Adipocyte (in vitro differentiated cells): ENCODE results near the gene TP53BP2.
"Not testable (repeated sequence)": the region's sequence is repeated elsewhere in the genome, so short reads cannot be mapped to it uniquely, and the experiment has no call there.

Source experiments
- DNase-seq: peaks from one replicate; pipeline ENCODE4 v3.0.0-alpha.2; 2015; ENCODE audit warnings: low read depth
- H3K27me3 ChIP-seq: replicated peaks from 2 replicates; pipeline ENCODE4 v1.7.0; 2013; ENCODE audit warnings: mild to moderate bottlenecking, low read length, moderate library complexity; ENCODE audit not compliant: control insufficient read depth, insufficient read depth
- H3K36me3 ChIP-seq: 2 replicates; pipeline ENCODE4 v1.7.0; 2013; ENCODE audit warnings: low read length, mild to moderate bottlenecking, moderate library complexity; ENCODE audit not compliant: control insufficient read depth, insufficient read depth, severe bottlenecking
- H3K4me1 ChIP-seq: 2 replicates; pipeline ENCODE4 v1.7.0; 2013; ENCODE audit warnings: mild to moderate bottlenecking, low read length, moderate library complexity; ENCODE audit not compliant: control insufficient read depth, insufficient read depth
- H3K4me3 ChIP-seq: 2 replicates; pipeline ENCODE4 v1.7.0; 2013; ENCODE audit warnings: mild to moderate bottlenecking, low read length, moderate library complexity
- H3K9ac ChIP-seq: 2 replicates; pipeline ENCODE4 v1.7.0; 2013; ENCODE audit warnings: mild to moderate bottlenecking, low read length, moderate library complexity
- H3K9me3 ChIP-seq: 2 replicates; pipeline ENCODE4 v1.7.0; 2013; ENCODE audit warnings: mild to moderate bottlenecking, low read length, moderate library complexity; ENCODE audit not compliant: control insufficient read depth

The TP53BP2 gene, protein sequence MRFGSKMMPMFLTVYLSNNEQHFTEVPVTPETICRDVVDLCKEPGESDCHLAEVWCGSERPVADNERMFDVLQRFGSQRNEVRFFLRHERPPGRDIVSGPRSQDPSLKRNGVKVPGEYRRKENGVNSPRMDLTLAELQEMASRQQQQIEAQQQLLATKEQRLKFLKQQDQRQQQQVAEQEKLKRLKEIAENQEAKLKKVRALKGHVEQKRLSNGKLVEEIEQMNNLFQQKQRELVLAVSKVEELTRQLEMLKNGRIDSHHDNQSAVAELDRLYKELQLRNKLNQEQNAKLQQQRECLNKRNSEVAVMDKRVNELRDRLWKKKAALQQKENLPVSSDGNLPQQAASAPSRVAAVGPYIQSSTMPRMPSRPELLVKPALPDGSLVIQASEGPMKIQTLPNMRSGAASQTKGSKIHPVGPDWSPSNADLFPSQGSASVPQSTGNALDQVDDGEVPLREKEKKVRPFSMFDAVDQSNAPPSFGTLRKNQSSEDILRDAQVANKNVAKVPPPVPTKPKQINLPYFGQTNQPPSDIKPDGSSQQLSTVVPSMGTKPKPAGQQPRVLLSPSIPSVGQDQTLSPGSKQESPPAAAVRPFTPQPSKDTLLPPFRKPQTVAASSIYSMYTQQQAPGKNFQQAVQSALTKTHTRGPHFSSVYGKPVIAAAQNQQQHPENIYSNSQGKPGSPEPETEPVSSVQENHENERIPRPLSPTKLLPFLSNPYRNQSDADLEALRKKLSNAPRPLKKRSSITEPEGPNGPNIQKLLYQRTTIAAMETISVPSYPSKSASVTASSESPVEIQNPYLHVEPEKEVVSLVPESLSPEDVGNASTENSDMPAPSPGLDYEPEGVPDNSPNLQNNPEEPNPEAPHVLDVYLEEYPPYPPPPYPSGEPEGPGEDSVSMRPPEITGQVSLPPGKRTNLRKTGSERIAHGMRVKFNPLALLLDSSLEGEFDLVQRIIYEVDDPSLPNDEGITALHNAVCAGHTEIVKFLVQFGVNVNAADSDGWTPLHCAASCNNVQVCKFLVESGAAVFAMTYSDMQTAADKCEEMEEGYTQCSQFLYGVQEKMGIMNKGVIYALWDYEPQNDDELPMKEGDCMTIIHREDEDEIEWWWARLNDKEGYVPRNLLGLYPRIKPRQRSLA

DNA sequence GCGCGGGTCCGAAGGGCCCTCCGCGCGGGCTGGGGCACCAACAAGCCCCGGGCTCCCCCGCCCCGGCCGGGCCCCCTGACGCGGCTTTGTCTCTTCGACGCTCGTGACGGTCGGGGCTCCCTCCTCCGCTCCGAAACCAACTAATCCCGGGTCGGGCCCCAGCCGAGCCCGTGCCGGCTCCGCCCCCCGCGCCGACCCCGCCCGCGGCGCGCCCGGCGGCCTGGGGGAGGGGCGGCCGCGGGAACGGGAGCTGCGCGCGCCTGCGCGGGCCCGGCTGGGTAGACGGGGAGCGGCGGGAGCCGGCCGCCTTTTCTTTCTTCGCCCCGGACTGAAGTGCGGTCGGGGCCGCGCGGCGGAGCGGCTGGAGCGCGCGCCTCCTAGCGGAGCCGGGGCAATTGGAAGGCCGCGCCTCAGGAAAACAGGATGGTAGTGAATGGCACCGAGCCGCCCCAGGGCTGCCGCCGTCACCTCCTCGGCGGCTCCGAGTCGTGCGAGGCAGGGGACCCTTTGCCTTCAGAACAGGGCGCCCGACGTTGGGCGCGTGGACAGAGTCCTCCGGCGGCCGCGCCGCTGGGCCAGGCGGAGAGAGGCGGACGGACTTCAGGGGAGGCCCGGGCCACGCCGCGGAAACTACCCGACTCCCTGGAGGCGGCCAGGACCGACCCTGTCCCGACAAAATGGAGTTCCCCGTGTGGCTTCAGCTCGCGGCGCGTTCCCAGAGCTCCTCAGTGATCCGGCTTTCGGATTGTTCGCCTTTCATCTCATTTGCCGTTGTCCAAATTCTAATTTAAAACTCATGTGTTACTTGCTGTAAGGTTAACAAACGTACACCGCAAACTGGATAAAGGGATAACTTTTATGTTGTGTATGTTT is at the start of gene TP53BP2:
Gene TP53BP2, minus strand, starts transcription at position 138 of the 873 bp plus-strand sequence. CDS start 267 bp downstream, outside the sequence.
- Histone ChIP-seq H3K9ac (peak within 1 kb of the TSS; percentile 90), H3K9me3 (no peaks in the 10 kb centered on the region), H3K4me3 (peak within 1 kb of the TSS; percentile 92), H3K36me3 (no peaks in the 10 kb centered on the region), H3K4me1 (peaks cover 27% of the 10 kb centered on the region), H3K27me3 (no peaks in the 10 kb centered on the region)
- peak; percentile 95 for DNase-seq

DNA sequence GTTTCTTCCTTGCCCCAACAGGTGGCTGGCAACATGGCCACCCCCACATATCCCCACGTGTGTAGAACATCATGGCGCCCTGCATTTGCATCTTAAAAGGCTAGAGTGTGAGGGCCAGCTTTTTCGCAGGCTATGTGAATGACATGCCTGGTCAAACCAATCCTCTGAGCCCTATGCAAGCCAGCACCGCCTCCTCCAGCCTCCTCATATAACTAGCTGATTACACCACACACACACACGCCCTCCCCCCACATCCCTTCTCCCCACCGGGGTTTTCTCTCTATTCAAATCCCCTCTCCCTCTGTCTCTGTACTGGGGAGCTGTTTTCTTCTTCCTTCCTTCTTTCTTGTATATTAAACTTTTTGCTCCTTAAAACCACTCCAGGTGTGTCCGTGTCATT is 44.7 kb upstream of the TP53BP2 start:
- not testable (repeated sequence) for H3K4me1 ChIP-seq, H3K36me3 ChIP-seq, H3K9ac ChIP-seq

DNA sequence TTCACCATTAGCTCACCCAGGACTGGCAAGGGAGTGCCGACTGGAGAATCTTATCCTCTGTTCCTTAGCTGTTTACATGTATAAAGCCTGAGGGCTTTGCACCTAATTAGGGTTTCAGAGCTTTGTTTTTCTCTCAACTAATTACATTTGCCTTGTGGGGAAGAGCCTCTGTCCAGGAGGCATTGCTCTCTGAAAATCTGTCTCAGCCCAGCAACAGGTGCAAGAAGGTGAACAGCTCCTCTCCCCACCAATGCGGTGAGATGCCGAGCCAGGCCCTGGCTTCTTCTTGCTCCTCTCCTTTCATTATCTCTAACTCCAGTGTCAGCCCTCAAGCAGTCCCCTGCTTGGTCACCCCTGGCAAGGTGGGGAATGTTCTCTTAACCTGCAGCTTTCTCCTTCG is 43.6 kb upstream of the TP53BP2 start:
- H3K27me3 ChIP-seq, H3K4me3 ChIP-seq, DNase-seq, H3K36me3 ChIP-seq, H3K4me1 ChIP-seq, H3K9ac ChIP-seq, H3K9me3 ChIP-seq: not testable (repeated sequence)

More for the DNA sequence above, 44.7 kb upstream of the TP53BP2 start:
- H3K4me3 ChIP-seq, DNase-seq, H3K9me3 ChIP-seq, H3K27me3 ChIP-seq: not testable (repeated sequence)

DNA sequence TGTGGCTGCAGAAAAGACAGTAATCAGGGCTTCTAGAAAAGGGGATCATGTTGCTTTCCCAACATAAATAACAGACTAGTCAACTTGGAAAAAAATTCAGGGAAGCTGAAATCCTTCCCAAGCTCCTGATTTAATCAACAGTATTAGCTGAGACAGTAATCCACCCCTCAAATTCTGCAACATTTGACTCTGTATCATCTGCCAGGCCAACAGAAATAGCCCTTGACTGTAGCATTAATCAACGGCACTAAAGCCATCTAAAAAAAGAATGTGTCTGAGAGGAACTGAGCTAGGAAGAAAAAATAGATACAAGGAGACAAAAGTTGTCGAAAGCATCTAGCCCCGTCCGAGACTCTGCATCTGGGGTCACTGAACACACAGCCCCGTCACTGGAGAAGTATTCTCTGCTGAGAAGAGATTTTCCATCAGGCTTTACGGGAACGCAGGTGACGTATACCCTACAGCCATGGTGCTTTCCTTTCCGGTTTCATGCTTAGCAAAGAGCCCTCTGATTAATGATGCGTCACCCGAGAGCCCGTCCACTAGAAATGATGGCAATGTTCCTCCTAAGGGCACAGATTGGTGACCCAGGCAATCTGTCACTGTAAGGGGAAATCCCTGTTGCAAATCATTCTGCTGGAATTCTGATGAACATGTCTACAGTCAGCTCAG is 42.1 kb upstream of the TP53BP2 start:
- peak; percentile 85 for DNase-seq
- Histone ChIP-seq H3K36me3 (no peaks in the 10 kb centered on the region), H3K4me3 (peak overlapping the region; percentile 45), H3K9me3 (no peaks in the 10 kb centered on the region), H3K9ac (peak overlapping the region; percentile 21), H3K4me1 (peaks cover 3% of the 10 kb centered on the region), H3K27me3 (no peaks in the 10 kb centered on the region)

DNA sequence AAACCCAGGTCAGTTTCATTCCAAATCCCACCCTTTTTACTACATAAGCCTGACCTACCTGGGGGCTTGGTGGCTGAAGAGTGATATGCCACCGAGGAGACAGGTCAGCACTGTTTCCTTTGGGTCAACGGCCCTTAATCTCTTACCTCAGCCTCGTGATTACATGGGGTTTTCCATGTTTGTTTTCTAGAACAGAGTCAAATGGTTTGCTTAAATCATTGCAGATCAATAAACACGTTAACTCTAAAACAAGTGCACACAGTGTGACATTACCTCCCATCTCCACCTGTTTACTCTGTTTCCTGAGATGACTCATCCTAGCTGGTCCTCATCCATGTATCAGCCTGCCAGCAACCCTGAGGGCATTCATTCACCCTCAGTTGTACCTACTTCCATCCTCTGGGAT is 40.8 kb upstream of the TP53BP2 start:
- Histone ChIP-seq H3K27me3 (no peaks in the 10 kb centered on the region), H3K4me1 (peaks cover 3% of the 10 kb centered on the region), H3K9ac (no peak overlapping the region), H3K9me3 (no peaks in the 10 kb centered on the region), H3K36me3 (no peaks in the 10 kb centered on the region), H3K4me3 (no peak overlapping the region)
- DNase-seq, result no peak

DNA sequence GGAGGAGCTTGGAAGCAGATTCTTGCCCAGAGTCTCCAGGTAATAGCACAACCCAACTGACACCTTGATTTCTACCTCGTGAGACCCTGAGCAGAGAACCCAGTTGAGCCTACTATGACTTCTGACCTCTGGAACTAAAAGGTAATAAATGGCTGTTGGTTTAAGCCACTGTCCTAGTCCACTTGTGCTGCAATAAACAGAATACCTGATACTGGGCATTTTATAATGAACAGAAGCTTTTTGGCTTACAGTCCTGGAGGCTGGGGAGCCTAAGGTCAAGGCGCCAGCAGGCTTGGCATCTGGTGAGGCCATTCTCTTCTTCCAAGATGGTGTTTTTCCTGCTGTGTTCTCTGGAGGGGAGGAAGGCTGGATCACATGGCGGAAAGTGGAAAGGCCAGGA is 39.9 kb upstream of the TP53BP2 start:
- no peak for DNase-seq
- Histone ChIP-seq H3K27me3 (no peaks in the 10 kb centered on the region), H3K9me3 (no peaks in the 10 kb centered on the region), H3K4me3 (no peak overlapping the region), H3K9ac (no peak overlapping the region), H3K36me3 (no peaks in the 10 kb centered on the region), H3K4me1 (peaks cover 3% of the 10 kb centered on the region)

DNA sequence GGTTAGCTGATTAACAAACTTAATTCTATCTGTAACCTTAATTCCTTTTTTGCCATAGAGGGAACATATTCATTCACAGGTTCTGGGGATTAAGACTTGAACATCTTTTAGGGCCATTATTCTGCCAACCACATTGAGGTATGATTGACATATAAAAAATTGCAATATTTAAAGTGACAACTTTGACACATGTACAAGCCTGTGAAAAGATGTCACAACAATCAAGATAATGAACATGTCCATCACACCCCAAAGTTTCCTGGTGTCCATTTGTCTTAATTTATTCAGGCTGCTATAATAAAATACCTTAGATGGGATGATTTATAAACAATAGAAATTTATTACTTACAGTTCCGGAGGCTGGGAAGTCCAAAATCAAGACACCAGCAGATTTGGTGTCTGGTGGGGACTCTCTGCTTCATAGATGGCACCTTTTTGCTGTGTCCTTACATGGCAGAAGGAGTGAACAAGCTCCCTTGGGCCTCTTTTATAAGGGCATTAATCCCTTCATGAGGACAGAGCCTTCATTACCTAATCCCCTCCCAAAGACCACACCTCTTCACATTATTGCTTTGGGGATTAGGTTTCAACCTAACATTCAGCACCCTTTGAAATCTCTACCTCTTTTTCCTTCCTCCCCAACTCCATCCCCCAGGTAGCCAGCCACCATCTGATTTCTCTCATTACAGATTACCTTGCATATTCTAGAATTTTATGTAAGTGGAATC is 33.0 kb upstream of the TP53BP2 start:
- Histone ChIP-seq H3K9me3 (no peaks in the 10 kb centered on the region), H3K27me3 (peaks cover 6% of the 10 kb centered on the region), H3K36me3 (no peaks in the 10 kb centered on the region), H3K9ac (no peak overlapping the region), H3K4me1 (no peaks in the 10 kb centered on the region), H3K4me3 (no peak overlapping the region)
- no peak for DNase-seq

DNA sequence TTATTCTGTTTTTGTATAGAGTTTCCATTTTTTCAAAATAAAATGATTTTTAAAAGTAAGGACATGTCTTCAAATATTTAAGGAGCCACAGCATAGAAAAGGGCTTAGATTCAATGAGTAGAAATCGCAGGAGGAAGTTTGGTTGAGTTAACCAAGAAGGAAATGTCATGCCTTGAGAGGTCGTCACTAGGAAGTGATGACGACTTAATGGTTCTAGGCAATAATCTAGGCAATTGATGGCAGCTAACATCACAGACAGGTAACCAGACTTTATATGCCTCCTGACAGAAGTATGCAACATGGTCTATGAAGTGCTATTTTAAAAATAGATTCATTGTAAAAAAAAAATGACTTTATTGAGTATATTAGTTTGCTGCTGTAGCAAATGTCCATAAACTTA is 32.1 kb upstream of the TP53BP2 start:
- Histone ChIP-seq H3K27me3 (peaks cover 6% of the 10 kb centered on the region), H3K4me1 (peaks cover 2% of the 10 kb centered on the region), H3K36me3 (no peaks in the 10 kb centered on the region), H3K9ac (no peak overlapping the region), H3K9me3 (no peaks in the 10 kb centered on the region), H3K4me3 (no peak overlapping the region)
- DNase-seq, result no peak

DNA sequence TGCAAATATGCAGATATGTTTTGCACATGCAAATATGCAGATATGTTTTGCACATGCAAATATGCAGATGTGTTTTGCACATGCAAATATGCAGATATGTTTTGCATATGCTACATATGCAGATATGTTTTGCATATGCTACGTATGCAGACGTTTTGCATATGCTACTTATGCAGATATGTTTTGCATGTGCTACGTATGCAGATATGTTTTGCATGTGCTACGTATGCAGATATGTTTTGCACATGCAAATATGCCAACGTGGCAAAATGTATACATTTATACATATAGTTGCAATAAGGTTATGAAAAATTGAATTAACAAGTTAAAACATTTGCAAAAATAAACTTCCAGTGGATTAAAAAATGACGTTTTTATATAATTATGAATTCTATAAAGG is 30.8 kb upstream of the TP53BP2 start:
- H3K9me3 ChIP-seq, result no peaks in the 10 kb centered on the region
- peaks cover 11% of the 10 kb centered on the region for H3K4me1 ChIP-seq
- H3K4me3 ChIP-seq, result no peak overlapping the region
- H3K36me3 ChIP-seq, result no peaks in the 10 kb centered on the region
- DNase-seq, result no peak
- H3K9ac ChIP-seq, result no peak overlapping the region
- H3K27me3 ChIP-seq, result peaks cover 6% of the 10 kb centered on the region

DNA sequence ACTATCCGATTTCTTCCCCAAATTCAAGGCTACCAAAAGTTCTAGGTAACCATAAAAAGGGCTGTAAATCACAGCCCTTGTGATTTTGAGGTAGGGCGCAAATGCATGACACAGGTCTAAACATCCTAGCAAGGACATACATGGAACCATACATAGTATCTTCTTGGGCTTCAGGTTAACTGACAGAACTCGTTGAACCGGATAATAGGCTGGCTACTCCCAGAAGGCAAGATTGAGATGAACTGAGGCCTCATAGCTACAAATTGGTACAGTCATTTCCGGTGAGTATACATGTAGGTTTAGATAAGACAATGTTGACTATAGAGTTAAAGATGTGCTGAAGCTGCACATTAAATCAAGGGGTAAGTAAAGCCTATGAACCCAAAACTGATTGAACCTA is 27.3 kb upstream of the TP53BP2 start:
- no peaks in the 10 kb centered on the region for H3K36me3 ChIP-seq
- H3K4me1 ChIP-seq, result peaks cover 11% of the 10 kb centered on the region
- H3K9me3 ChIP-seq, result no peaks in the 10 kb centered on the region
- no peak for DNase-seq
- H3K9ac ChIP-seq, result no peak overlapping the region
- H3K27me3 ChIP-seq, result peaks cover 13% of the 10 kb centered on the region
- H3K4me3 ChIP-seq, result no peak overlapping the region
